Heart left ventricle (tissue), 13 donors: ENCODE data around the gene SDR42E2.

Experiments used
- CTCF ChIP-seq, 12 donors: fragments of 200-600 bp; sonication (generic) in 4 of 12; IDR thresholded peaks; one replicate each; pipeline versions ENCODE4 v1.5.0 to v1.8.0; 2018 to 2022; ENCODE audit warnings: antibody characterized with exemption in 12 of 12, mild to moderate bottlenecking in 5 of 12
- POLR2A ChIP-seq, 2 donors: fragments of 450-650 bp; IDR thresholded peaks; one replicate each; pipeline ENCODE4 v1.6.1; 2017; ENCODE audit warnings: antibody characterized with exemption in 2 of 2, mild to moderate bottlenecking in 2 of 2, moderate library complexity in 2 of 2
- donor health status: ischemic (EF 13 %, LVEDD 7.1; RV severe dilation, severe dysfunction).
- donor health status: DM: no; HTN: yes; CAD: no.
- donor health status: DM: no; HTN: no; CAD: no.
- donor health status: ischemic (EF 25% LVEDD 6.9; RV normal size, moderate dysfunction).
- donor health status: ischemic (EF 25% LVEDD 5.7; RV mildly dilated, moderate dysfunction).
- donor health status: ischemic (EF 35%, LVEDD 5.7; RV mildly dilated, moderate dysfunction).
- donor health status: nonischemic (EF 11% LVEDD 7.7; RV severe dilation, severe dysfunction).
- donor health status: DM: yes; HTN: yes; CAD: no.
- donor health status: PGD.
- donor health status: ischemic (EF 29% LVEDD 5.4; RV normal size, mild dysfunction).
- donor health status: nonischemic (EF 23%, LVEDD 6.1; RV moderate dilation, normal function).

- TF ChIP-seq CTCF (IDR thresholded peaks at IDR 0.05): no peak
- no peak for TF ChIP-seq POLR2A (IDR thresholded peaks at IDR 0.05)
Observed at GRCh38 chr16:22195445-22195694, 33.1 kb downstream of the SDR42E2 start.
